DMS153 treated with DMSO at 0.1 percent for 48 hours (cell line): ENCODE results near the gene RAB38.

Experiments
- DNase-seq: peaks from one replicate; lab custom pipeline; 2025; ENCODE audit not compliant: unreplicated experiment; lab: John Stamatoyannopoulos, UW

Gene RAB38

GRCh38 chr11:88170673-88171072 is 4.6 kb downstream of the RAB38 start:
- DNase-seq, result no peak

DNA sequence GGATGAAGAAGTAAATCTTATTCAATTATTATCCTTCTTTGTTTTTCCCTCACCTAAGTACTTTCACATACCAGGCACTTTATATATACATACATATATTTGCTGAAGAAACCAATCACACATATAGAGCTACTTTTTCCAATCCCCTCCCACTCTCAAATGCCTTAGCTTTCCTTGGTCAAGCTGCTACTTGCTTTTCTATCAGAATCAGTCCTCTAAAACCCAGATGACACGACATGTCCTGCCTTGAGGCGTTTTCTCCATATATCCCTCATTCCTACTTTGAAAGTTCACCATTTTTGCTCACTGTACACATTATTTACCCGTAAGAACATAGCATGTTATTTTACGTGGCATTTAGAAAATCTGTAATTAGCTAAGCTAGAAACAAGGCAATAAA is 5.4 kb downstream of the RAB38 start:
- no peak for DNase-seq

GRCh38 chr11:88169471-88169870 is 5.8 kb downstream of the RAB38 start:
- DNase-seq, result no peak

DNA sequence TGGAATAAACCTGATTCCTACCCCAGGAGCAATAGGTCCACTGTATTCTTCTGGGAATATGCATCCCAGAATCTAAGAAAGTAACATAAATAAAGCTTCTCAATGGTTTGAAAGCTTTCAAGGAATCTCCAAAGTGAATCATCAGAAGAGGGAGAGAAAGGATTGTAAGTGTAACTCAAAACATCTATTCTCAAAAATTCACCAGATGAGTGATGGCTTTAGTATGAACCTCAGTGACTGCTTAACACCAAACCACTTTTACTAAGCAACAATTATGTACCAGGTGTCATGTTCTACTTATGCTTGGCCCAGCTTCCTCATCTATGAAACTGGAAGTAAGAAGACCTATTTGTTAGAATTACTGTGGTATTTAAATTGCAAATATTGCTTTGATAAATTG is 7.4 kb downstream of the RAB38 start:
- no peak for DNase-seq

DNA sequence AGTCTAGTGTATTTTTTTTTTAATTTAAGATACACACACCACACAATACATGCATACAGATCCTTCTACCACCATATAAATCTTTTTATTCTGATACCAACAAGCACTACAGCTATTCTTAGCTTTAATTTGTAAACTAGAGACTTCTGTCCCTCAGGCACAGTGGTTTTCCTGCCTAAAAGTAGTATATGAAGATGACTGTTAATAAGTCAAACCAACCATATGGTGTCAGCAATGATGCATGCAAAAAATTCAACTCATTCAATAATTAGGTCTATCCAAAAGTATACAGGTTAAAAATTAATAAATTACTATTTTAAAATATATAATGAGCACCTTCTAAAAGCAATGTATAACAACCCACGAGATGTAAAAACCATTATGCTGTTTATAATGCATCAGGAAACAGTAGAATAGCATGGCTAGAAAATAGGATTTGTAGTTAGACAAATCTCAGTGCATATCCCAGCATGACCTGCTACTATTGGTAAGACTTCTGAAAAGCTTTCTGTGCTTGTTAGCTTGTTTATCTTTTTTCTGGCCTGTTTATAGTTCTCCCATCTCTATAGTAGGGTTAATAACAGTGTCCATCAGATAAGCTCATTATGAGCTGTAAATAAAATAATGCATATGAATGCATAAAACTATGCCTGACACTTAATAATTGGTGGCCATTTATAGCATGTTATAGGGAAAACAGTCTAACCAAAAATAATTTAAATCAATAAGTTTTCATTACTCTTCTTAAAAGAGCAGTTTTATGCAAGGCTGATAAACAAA is 10.2 kb downstream of the RAB38 start:
- no peak for DNase-seq

DNA sequence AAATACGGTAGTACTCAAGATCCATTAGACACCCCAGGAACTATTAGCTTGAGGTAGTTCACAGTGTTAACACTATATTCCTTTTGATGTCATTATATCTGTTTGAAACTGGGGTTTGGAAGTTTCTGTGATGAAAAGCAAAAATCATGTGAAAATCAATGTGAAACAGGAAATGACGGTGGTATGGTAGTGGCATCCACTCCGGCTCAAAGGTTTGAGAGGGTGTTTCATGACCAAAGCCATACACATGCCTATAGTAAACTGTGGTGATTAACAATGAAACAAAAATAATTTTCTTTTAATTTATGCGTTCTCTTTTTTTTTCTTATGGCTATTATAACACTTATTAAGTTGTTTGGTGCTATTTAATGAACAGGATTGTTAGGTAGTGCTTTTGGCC is 10.9 kb downstream of the RAB38 start:
- DNase-seq, result no peak

DNA sequence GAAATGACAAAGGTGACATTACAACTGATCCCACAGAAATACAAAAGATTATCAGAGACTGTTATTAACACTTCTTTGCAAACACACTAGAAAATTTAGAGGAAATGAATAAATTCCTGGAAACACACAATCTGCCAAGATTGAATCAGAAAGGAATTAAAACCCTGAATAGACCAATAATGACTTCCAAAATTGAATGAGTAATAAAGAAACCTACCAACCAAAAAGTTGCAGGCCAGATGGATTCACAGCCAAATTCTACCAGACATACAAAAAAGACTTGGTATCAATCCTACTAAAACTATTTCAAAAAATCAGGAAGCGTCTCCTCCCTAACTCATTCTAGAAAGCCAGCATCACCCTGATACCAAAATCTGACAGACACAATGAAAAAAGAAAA is 17.2 kb downstream of the RAB38 start:
- DNase-seq, result no peak

DNA sequence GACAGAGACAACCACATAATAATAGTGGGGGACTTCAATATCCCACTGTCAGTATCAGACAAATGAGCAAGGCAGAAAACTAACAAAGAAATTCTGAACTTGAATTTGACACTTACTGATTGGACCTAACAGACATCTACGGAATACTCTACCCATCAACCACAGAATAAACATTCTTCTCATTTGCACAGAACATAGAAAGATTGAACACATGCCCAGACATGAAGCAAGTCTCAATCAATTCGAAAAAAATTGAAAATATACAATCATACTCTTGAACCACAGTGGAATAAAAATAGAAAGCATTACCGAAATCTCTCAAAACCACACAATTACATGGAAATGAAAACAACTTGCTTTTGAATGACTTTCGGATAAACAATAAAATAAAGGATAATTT is 17.9 kb downstream of the RAB38 start:
- DNase-seq, result no peak

GRCh38 chr11:88152381-88152780 is 22.9 kb downstream of the RAB38 start:
- DNase-seq, result no peak

DNA sequence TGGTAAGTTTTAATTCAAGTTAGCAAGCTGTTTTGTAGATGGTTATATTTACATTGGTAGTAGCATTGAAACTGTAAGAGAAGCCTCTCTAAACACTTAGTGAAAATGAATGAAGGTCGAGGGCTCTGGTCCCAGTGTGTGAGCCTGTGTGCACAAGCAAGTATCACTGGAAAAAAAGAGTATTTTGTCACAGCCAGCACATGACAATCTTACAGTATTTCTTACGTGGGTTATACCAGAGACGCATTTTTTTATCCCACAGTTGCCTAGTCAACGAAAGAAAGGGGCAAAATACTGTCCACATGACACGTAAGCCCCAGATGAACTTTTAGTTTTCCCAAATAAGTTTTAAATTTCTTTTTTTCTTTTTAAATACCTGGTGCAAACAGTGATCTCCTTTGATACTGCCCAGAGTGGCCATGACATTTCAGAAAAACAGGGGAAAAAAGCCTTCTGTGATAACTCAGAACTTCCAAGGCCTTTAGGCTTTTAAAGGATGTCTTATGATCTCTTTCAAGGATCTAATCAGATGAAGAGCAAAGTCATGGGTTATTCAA is 23.5 kb downstream of the RAB38 start:
- no peak for DNase-seq

- no peak for DNase-seq
These were observed 29.1 kb downstream of the RAB38 start for GRCh38 chr11:88146106-88146505.

DNA sequence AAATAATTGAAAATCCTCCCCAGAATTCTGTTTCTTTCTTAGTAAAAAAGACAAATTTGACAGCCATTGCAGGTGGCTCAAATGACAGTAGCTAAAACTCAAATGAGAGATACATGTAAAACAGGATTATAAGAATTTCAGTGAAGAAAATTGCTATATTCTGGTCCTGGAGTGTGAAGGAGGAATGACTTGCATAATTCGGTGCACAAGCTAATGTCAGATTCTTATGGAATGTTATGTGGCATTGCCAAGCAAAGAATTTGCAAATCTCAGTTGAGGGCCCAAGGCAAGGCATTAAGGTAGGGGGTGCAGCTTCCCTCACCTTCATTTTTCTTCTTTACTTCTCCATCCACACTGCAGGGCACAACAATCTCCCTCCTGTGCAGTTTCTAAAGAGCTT is 35.4 kb downstream of the RAB38 start:
- no peak for DNase-seq

- no peak for DNase-seq
These were observed 43.3 kb downstream of the RAB38 start for GRCh38 chr11:88131764-88132470.

- DNase-seq, result no peak
These were observed 52.3 kb downstream of the RAB38 start for GRCh38 chr11:88122956-88123355.

DNA sequence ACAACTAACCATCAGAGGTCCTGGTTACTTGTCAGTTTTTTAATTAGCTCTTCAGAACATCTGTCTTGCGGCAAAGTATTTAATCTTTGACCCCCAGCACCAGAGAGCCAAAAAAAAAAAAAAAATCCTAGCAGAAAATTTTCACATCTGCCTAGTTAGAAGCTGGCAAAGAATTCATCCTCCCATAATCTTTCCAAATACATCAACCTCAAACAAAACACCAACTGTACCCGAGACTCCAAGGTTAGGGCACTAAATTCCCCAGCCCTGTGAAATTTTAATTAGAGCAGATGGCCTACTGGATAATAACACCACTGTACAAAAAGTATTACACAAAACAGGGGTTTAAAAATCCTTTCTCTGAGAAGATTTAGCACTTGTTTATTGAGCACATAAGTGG is 55.7 kb downstream of the RAB38 start:
- no peak for DNase-seq

DNA sequence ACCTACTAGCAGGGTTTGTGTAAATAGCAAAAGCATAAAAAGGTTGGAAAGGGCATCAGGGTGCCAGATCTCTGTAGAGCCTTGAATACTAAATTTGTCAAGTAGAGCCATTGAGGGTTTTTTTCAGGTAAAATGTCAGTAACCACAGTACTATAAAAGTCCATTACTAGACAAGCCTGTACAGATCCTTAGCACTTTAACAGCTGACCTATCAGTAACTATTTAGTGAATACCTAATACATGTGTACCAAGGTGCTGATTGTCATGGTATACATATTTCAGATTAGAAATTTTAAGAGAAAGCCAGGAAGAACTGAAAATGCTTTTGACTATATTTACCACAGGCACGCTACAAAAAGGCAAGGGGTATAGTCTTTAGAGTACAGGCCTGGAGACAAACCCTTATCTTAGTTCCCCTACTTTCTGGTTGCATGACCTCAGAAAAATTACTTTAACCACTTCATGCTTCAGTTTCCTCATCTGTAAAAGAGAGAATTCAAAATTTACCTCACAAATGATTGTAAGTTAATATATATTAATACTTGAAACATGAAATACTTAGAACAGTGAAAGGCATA is 57.9 kb downstream of the RAB38 start:
- DNase-seq, result no peak

DNA sequence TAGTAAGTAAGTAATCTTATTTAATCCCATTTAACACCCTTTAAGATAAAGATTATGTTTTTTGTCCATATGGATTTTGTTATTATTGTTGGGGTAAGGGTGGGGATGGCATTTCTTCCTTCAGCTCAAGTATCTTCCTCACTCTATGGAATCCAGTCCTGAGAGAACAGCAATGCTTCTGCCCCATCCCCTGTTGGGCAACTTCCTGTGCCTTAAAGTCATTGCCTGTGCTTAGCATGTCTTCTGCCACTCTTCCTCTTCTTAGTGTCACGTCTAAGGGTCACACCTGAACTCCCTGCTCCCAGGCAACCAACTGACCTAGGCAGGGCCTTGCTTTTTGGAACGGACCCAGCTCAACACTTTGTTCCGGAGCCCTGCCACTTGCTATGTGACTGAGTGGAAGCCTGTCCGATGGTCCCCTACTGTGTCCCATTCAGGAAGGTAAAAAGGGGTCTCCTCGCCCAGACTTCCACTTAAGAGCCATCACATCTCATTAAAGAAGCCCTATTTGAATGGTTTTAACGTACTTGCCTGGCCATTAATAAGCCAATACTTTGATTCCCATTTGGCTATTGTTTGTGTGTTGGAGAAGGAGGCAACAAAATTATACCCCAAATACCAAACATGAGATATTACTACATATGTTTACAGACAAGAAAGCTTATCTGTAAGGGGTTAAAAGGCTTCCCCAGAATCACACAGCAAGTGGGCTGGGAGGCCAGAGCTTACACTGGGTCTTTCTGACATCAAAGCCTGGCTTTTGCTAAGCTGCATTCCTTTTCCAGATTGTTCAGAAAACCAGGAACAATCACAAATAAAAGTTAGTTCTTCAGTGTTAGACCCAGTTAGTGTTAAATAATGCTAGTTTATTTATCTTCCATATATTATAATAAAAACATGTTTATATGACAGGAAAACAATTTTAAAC is 59.2 kb downstream of the RAB38 start:
- no peak for DNase-seq

GRCh38 chr11:88114486-88115045 is 60.7 kb downstream of the RAB38 start:
- no peak for DNase-seq

DNA sequence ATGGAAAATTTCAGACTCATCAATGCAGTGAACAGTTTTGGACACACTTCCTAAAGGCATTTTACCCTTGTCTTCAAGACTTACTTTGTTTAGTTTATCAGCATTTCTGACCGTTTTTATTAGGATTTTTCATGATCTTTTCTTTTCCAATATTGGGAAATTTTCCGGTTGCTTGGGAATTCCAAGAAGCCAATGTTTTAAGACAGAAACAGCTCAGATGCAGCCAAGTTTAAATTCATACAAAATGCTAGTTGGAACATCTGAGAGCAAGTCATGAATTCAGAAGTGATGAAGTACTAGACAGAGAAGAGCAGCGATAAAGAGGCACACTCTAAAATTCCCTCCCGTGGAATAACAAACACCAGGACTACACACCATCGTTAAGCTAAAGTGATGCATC is 68.6 kb downstream of the RAB38 start:
- no peak for DNase-seq

- no peak for DNase-seq
These were observed 69.3 kb downstream of the RAB38 start for GRCh38 chr11:88105951-88106350.

- DNase-seq, result no peak
These were observed 69.7 kb downstream of the RAB38 start for GRCh38 chr11:88105526-88105925.
